K562 (cell line): ENCODE data around the gene TRNAU1AP. TPM values are rescaled to one million over a fixed set of nuclear protein-coding genes. Genes with fewer than 3 reads are reported as not detected.

Source experiments
- ATAC-seq: fragments of 200-7000 bp; cut with Tn5 transposase; 3 replicates; pipeline ENCODE4 v1.9.1; 2020; ENCODE audit warnings: moderate library complexity
- BruUV-seq: library from RNA; stranded (reverse); fragments of 400-500 nt; replicated peaks from 2 replicates; lab custom pipeline; 2021; lab: Mats Ljungman, UMichigan
- CTCF ChIA-PET: fragments of 300-600 bp; formaldehyde crosslinking; extraction: SDS; loops from one replicate; lab custom pipeline; 2021; ENCODE audit warnings: low intra/inter-chr PET ratio; lab: Yijun Ruan, JAX
- POLR2A ChIA-PET: fragments of 300-600, 350-650 bp; sonication (Branson Sonifier 250); formaldehyde crosslinking; extraction: SDS; loops from one replicate; lab custom pipeline; 2021; ENCODE audit warnings: antibody characterized with exemption, inconsistent platforms; lab: Yijun Ruan, JAX
- DNase-seq, 4 experiments: peaks; one replicate each; pipeline versions ENCODE4 v3.0.0 to v3.0.0-alpha.2; 2011 to 2018; ENCODE audit warnings: low spot score in 3 of 4, mixed read lengths in 3 of 4; ENCODE audit errors: extremely low read depth in 1 of 4
- FAIRE-seq: peaks from 2 replicates; lab custom pipeline; 2011; peaks lifted over from hg19 to GRCh38; lab: Jason Lieb, UNC
- H2AFZ ChIP-seq: 2 replicates; pipeline ENCODE4 v1.6.0; 2011; ENCODE audit warnings: low read depth, low read length, control low read depth, inconsistent platforms
- H3K27ac ChIP-seq: fragments of 200-600 bp; 3 replicates; pipeline ENCODE4 v1.8.0; 2011; ENCODE audit warnings: low read depth, mild to moderate bottlenecking, control low read depth, inconsistent platforms, low read length, moderate library complexity, mixed read lengths; ENCODE audit errors: extremely low read depth
- H3K27me3 ChIP-seq, 2 experiments: fragments of 300-600 bp in 1 of 2; 2 replicates in 1 of 2; 3 replicates in 1 of 2; pipeline versions ENCODE4 v1.6.0 to v1.8.0; 2011; ENCODE audit warnings: inconsistent platforms in 2 of 2, low read length in 2 of 2, mild to moderate bottlenecking in 1 of 2, mixed read lengths in 1 of 2, moderate library complexity in 1 of 2; ENCODE audit not compliant: control insufficient read depth in 2 of 2, insufficient read depth in 2 of 2
- H3K36me3 ChIP-seq: fragments of 300-600 bp; 3 replicates; pipeline ENCODE4 v1.8.0; 2011; ENCODE audit warnings: mild to moderate bottlenecking, low read length, inconsistent platforms; ENCODE audit not compliant: control insufficient read depth, insufficient read depth
- H3K4me1 ChIP-seq, 2 experiments: fragments of 200-600 bp in 1 of 2; replicated peaks in 1 of 2; 2 replicates in 1 of 2; 3 replicates in 1 of 2; pipeline versions ENCODE4 v1.5.1 to v1.8.0; 2011; ENCODE audit warnings: inconsistent platforms in 2 of 2, low read length in 2 of 2, mild to moderate bottlenecking in 1 of 2, mixed read lengths in 1 of 2, moderate library complexity in 1 of 2; ENCODE audit not compliant: control insufficient read depth in 2 of 2, insufficient read depth in 2 of 2
- H3K4me2 ChIP-seq: 2 replicates; pipeline ENCODE4 v1.6.1; 2011; ENCODE audit warnings: low read length, control low read depth, inconsistent platforms, mixed read lengths; ENCODE audit not compliant: insufficient read depth
- H3K4me3 ChIP-seq: fragments of 200-600 bp; sonication (generic), shearing (Covaris generic); 2 replicates; pipeline ENCODE4 v1.5.1; 2016; ENCODE audit warnings: control low read depth, inconsistent platforms
- H3K79me2 ChIP-seq: fragments of 200-600 bp; 3 replicates; pipeline ENCODE4 v1.8.0; 2011; ENCODE audit warnings: low read length, inconsistent platforms; ENCODE audit not compliant: control insufficient read depth, insufficient read depth
- H3K9ac ChIP-seq, 2 experiments: 2 replicates each; pipeline versions ENCODE4 v1.6.0 to v1.6.1; 2011; ENCODE audit warnings: low read depth in 2 of 2, low read length in 2 of 2, control low read depth in 1 of 2, inconsistent platforms in 1 of 2, mild to moderate bottlenecking in 1 of 2, mixed read lengths in 1 of 2; ENCODE audit not compliant: insufficient read depth in 1 of 2
- H3K9me1 ChIP-seq: one replicate; pipeline ENCODE4 v1.6.0; 2011; ENCODE audit warnings: inconsistent platforms, mild to moderate bottlenecking, low read length, moderate library complexity; ENCODE audit not compliant: control insufficient read depth, insufficient read depth
- H3K9me3 ChIP-seq: replicated peaks from 2 replicates; pipeline ENCODE4 v1.5.1; 2011; ENCODE audit warnings: low read depth, low read length, inconsistent platforms; ENCODE audit not compliant: control insufficient read depth, insufficient read depth
- H4K20me1 ChIP-seq: replicated peaks from 2 replicates; pipeline ENCODE4 v1.6.1; 2011; ENCODE audit warnings: low read length, inconsistent platforms, mixed read lengths; ENCODE audit not compliant: control insufficient read depth, insufficient read depth
- BRF1 ChIP-seq: IDR thresholded peaks from 3 replicates; pipeline ENCODE4 v1.6.1; 2011; ENCODE audit warnings: borderline replicate concordance, mild to moderate bottlenecking; ENCODE audit not compliant: insufficient read length; ENCODE audit errors: extremely low read depth
- CTBP1 ChIP-seq: fragments of 450-650 bp; IDR thresholded peaks from 2 replicates; pipeline ENCODE4 v1.6.1; 2016; ENCODE audit warnings: borderline replicate concordance
- CTCF ChIP-seq, 3 experiments: IDR thresholded peaks in 2 of 3; conservative IDR thresholded peaks in 1 of 3; 2 replicates each; pipeline ENCODE4 v1.5.1; 2011 to 2012; ENCODE audit warnings: low read length in 3 of 3, mild to moderate bottlenecking in 3 of 3, control low read depth in 2 of 3, improper control_type of control experiment in 1 of 3, inconsistent platforms in 1 of 3, low read depth in 1 of 3, mixed read lengths in 1 of 3, moderate library complexity in 1 of 3; ENCODE audit not compliant: insufficient read depth in 2 of 3
- E2F3 ChIP-seq: fragments of 250-450 bp; sonication (Bioruptor Pico); IDR thresholded peaks from 2 replicates; pipeline ENCODE4 v1.4.0; 2020; ENCODE audit warnings: mild to moderate bottlenecking
- ELF2 ChIP-seq: fragments of 250-450 bp; sonication (Bioruptor Pico); IDR thresholded peaks from 2 replicates; pipeline ENCODE4 v1.5.0; 2021; ENCODE audit warnings: mild to moderate bottlenecking
- ERF ChIP-seq: fragments of 450-650 bp; formaldehyde crosslinking; IDR thresholded peaks from 2 replicates; pipeline ENCODE4 v1.4.0; 2020; ENCODE audit warnings: mild to moderate bottlenecking, mixed read lengths
- HDAC2 ChIP-seq: fragments of 450-650 bp; IDR thresholded peaks from 2 replicates; pipeline ENCODE4 v1.6.1; 2016; ENCODE audit warnings: mild to moderate bottlenecking
- HMGN3 ChIP-seq: IDR thresholded peaks from 2 replicates; pipeline ENCODE4 v1.6.1; 2011; ENCODE audit warnings: borderline replicate concordance, low read depth, mild to moderate bottlenecking, mixed read lengths, low read length; ENCODE audit not compliant: insufficient read length; ENCODE audit errors: extremely low read depth
- KDM1A ChIP-seq, 2 experiments: fragments of 450-650 bp; IDR thresholded peaks; 2 replicates each; pipeline ENCODE4 v1.6.1; 2016; ENCODE audit warnings: mild to moderate bottlenecking in 2 of 2
- KLF10 ChIP-seq: fragments of 250-450 bp; sonication (Bioruptor Pico); IDR thresholded peaks from 2 replicates; pipeline ENCODE4 v1.6.1; 2021; ENCODE audit warnings: matching md5 sums
- KLF13 ChIP-seq: fragments of 450-650 bp; IDR thresholded peaks from 2 replicates; pipeline ENCODE4 v1.6.1; 2016; ENCODE audit warnings: missing genetic modification characterization, low read depth, mild to moderate bottlenecking, missing compliant biosample characterization, moderate library complexity, borderline replicate concordance
- MYBL2 ChIP-seq, 2 experiments: fragments of 450-650 bp in 1 of 2; sonication (generic) in 1 of 2; formaldehyde crosslinking in 1 of 2; IDR thresholded peaks; 2 replicates each; pipeline versions ENCODE4 v1.6.1 to v1.8.1; 2017 to 2022; ENCODE audit warnings: borderline replicate concordance in 1 of 2, inconsistent platforms in 1 of 2, low read depth in 1 of 2, mild to moderate bottlenecking in 1 of 2, missing genetic modification reagents in 1 of 2, moderate library complexity in 1 of 2
- SNAPC5 ChIP-seq: fragments of 250-450 bp; sonication (Bioruptor Pico); IDR thresholded peaks from 2 replicates; pipeline ENCODE4 v1.8.0; 2021; ENCODE audit warnings: moderate library complexity, mild to moderate bottlenecking, inconsistent platforms
- STAG1 ChIP-seq: sonication (generic); formaldehyde crosslinking; IDR thresholded peaks from 2 replicates; pipeline ENCODE4 v1.5.0; 2020; ENCODE audit warnings: missing genetic modification reagents, borderline replicate concordance
- TBP ChIP-seq: optimal IDR thresholded peaks from 2 replicates; pipeline ENCODE3; 2011; ENCODE audit warnings: low read depth, low read length, improper control_type of control experiment
- TRIM28 ChIP-seq: fragments of 450-650 bp; IDR thresholded peaks from 2 replicates; pipeline ENCODE4 v1.6.1; 2017
- ZNF146 ChIP-seq: IDR thresholded peaks from one replicate; pipeline ENCODE4 v1.6.1; 2018; ENCODE audit warnings: missing compliant biosample characterization; ENCODE audit not compliant: unreplicated experiment
- ZNF253 ChIP-seq: fragments of 250-450 bp; sonication (Bioruptor Pico); conservative IDR thresholded peaks from 2 replicates; pipeline ENCODE4 v1.6.1; 2021; ENCODE audit warnings: mild to moderate bottlenecking
- ZNF347 ChIP-seq: fragments of 450-650 bp; formaldehyde crosslinking; IDR thresholded peaks from 2 replicates; pipeline ENCODE4 v1.4.0; 2020; ENCODE audit warnings: low read depth, mild to moderate bottlenecking, moderate library complexity
- ZNF41 ChIP-seq: fragments of 250-450 bp; sonication (Bioruptor Pico); conservative IDR thresholded peaks from 2 replicates; pipeline ENCODE4 v1.4.0; 2020; ENCODE audit warnings: mild to moderate bottlenecking
- ZNF696 ChIP-seq: fragments of 250-450 bp; sonication (Bioruptor Pico); conservative IDR thresholded peaks from 2 replicates; pipeline ENCODE4 v1.4.0; 2020; ENCODE audit warnings: mild to moderate bottlenecking, moderate library complexity
- ZNF830 ChIP-seq: fragments of 250-450 bp; sonication (Bioruptor Pico); IDR thresholded peaks from 2 replicates; pipeline ENCODE4 v1.5.0; 2021; ENCODE audit warnings: mild to moderate bottlenecking
- WGBS: fragments of 100-300 bp; shearing (Covaris generic); methylation state at CpG from one replicate; pipeline ENCODE4 v1.1.6; 2016; ENCODE audit warnings: low coverage, mixed read lengths; ENCODE audit not compliant: insufficient coverage; ENCODE audit errors: missing lambda C conversion rate; 5-methylcytosine and 5-hydroxymethylcytosine counted together
- in situ Hi-C: fragments of 300-500 bp; cut with MboI; formaldehyde crosslinking; loops from 4 replicates; pipeline ENCODE4 v1.15.0; 2018; ENCODE audit warnings: inconsistent platforms, mixed read lengths
- intact Hi-C: fragments of 100-400 bp; cut with micrococcal nuclease; formaldehyde crosslinking; loops from 2 replicates; pipeline ENCODE4 v1.14.2; 2022
- polyA plus RNA-seq, 8 experiments: library from polyadenylated mRNA; depleted of rRNA in 4 of 8; stranded (reverse) in 5 of 8; unstranded in 3 of 8; fragments of >200 nt; fragmentation: Nextera tagmentation in 2 of 8; fragmentation: Illumina TruSeq in 1 of 8; extraction: Ambion mirVana in 2 of 8; extraction: Trizol in 1 of 8; gene quantifications; 2 replicates each; pipeline versions ENCODE4 v1.2.1 to v1.2.3, GENCODE V29; 2011 to 2014; ENCODE audit warnings: inconsistent platforms in 1 of 8, missing spikeins in 1 of 8
- total RNA-seq, 7 experiments: library from RNA; depleted of rRNA in 6 of 7; stranded (reverse); fragments of >200 nt in 6 of 7; fragmentation: Illumina TruSeq in 2 of 7; extraction: Trizol in 2 of 7; gene quantifications; 2 replicates each; pipeline versions ENCODE4 v1.2.1 to v1.2.3, GENCODE V29; 2011 to 2021; ENCODE audit warnings: low replicate concordance in 1 of 7

The TRNAU1AP gene
- total and polyA plus RNA-seq, 9 of the 15 experiments (the other 6 are each of a cell fraction or from before 2014, with no cell fraction given) = 34.9 to 110 (median 46.3) TPM

- H3K4me2 ChIP-seq = peak overlapping the region; percentile 99
- POLR2A ChIA-PET = interaction anchor here (0.5 to 13.0 kb wide), 48 partner anchors 12 to 663 kb away, joined by 3 to 201 read pairs (median 4); partner anchors contain the start of genes ATP5IF1, EYA3, MED18 and RNU11
- no peak overlapping the region for H2AFZ ChIP-seq
- FAIRE-seq (no peak), ATAC-seq (no peak), DNase-seq (peak in 1 of 4 experiments; percentile 61)
- in situ Hi-C loops (no loop called here), intact Hi-C loops (no loop called here)
- H3K4me1 ChIP-seq = peaks cover 6 to 19% of the 10 kb centered on the region in 2 experiments; a peak in 3 of 5 replicates
- H3K9me1 ChIP-seq = peaks cover 3% of the 10 kb centered on the region
- CTCF ChIA-PET = no interaction called here
- H3K27ac ChIP-seq = peak overlapping the region; percentile 94
- H3K9me3 ChIP-seq = no peaks in the 10 kb centered on the region; the same call in 1 of the 2 replicates
- H3K27me3 ChIP-seq = no peaks in the 10 kb centered on the region
- WGBS = 0% methylated on average over 10 of the region's 10 CpGs
- peaks cover 62% of the 10 kb centered on the region for H3K36me3 ChIP-seq
- peak overlapping the region; percentile 87 for H3K4me3 ChIP-seq
- H3K79me2 ChIP-seq = peaks cover 78% of the 10 kb centered on the region
- H3K9ac ChIP-seq = peak overlapping the region; percentile 97 to 100
- H4K20me1 ChIP-seq = peaks cover 37% of the 10 kb centered on the region
- no TSS peak for BruUV-seq
- TF ChIP-seq CTBP1 (no peak), ERF (CRISPR knock-in tag) (0 out of 2 replicates have a peak, but pooled peaks have one; percentile 21), TBP (no peak), HMGN3 (no peak), ELF2 (peak; percentile 26; the same call in 1 of the 2 replicates), KLF13 (tag) (no peak), STAG1 (CRISPR knock-in tag) (no peak), ZNF41 (CRISPR knock-in tag) (0 out of 2 replicates have a peak, but pooled peaks have one; percentile 27), TRIM28 (no peak), HDAC2 (no peak), ZNF146 (CRISPR knock-in tag) (no peak), KLF10 (no peak), E2F3 (CRISPR knock-in tag) (no peak), ZNF696 (CRISPR knock-in tag) (no peak), ZNF347 (no peak), MYBL2 (IDR thresholded peaks at IDR 0.05; ENCODE audit: low read depth) (no peak), MYBL2 (CRISPR knock-in tag; IDR thresholded peaks at IDR 0.05; ENCODE audit: borderline replicate concordance) (no peak), SNAPC5 (CRISPR knock-in tag) (no peak), KDM1A (IDR thresholded peaks at IDR 0.05) (no peak), BRF1 (no peak), CTCF (IDR thresholded peaks at IDR 0.05 in 2 of 3, conservative IDR thresholded peaks at IDR 0.05 in 1 of 3; ENCODE audit: insufficient read depth in 2 of 3, low read depth in 1 of 3, low read length in 3 of 3) (no peak), ZNF830 (no peak), ZNF253 (no peak)
Measured at GRCh38 chr1:28507646-28508434, 45.0 kb upstream of the TRNAU1AP start.
